ENCODE results near the gene TFF2. TPM values are rescaled to one million over a fixed set of nuclear protein-coding genes. Genes with fewer than 3 reads are reported as not detected.

TFF2 gene
- total RNA-seq, 6 experiments from 2014 or later: not detected

- H3K4me1 Mint-ChIP-seq (ENCODE audit: low read depth): no peaks in the 10 kb centered on the region
- H3K4me3 Mint-ChIP-seq: no peak overlapping the region
Observed at GRCh38 chr21:42311160-42311559, 39.6 kb downstream of the TFF2 start.

GRCh38 chr21:42310411-42311001, 40.3 kb downstream of the TFF2 start:
- H3K27ac Mint-ChIP-seq: no peak overlapping the region
- H3K4me1 Mint-ChIP-seq (ENCODE audit: low read depth): no peaks in the 10 kb centered on the region
- peaks cover 36% of the 10 kb centered on the region for H3K9me3 Mint-ChIP-seq
- TF ChIP-seq CTCF (IDR thresholded peaks at IDR 0.05): no peak
- H3K27me3 Mint-ChIP-seq (ENCODE audit: insufficient read depth): peaks cover 2% of the 10 kb centered on the region
- no peak for DNase-seq
- no peak overlapping the region for H3K4me3 Mint-ChIP-seq
- H3K36me3 Mint-ChIP-seq (ENCODE audit: low read depth): no peaks in the 10 kb centered on the region

More at GRCh38 chr21:42311160-42311559, 39.6 kb downstream of the TFF2 start:
- Mint-ChIP-seq H3K27ac (no peak overlapping the region), H3K27me3 (ENCODE audit: insufficient read depth) (peaks cover 2% of the 10 kb centered on the region), H3K36me3 (ENCODE audit: low read depth) (no peaks in the 10 kb centered on the region), H3K9me3 (peaks cover 32% of the 10 kb centered on the region)
- no peak for DNase-seq
- TF ChIP-seq CTCF (IDR thresholded peaks at IDR 0.05): no peak

DNA sequence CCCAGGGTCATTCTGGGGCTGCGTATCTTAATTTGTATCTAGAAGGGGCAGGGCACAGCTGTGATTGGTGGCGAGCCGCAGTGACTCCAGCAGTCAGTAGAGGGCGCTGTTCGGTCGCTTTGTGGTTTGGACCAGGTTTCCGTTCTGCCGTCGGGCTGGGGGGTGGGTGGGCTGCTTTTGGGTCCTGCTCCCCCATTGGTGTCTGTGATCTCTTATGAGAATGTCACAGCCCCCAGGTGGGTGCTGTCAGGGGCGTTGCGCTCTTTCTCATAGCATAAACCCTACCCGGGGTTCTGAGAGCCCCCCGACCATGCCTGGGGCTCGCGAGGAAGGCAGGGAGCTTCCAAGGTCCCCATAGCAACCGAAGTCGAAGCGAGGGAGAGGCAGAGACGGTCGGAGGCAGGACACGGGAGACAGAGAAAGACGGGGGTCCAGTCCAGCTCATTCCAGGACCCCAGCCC, 41.0 kb downstream of the TFF2 start:
- no peaks in the 10 kb centered on the region; the same call in none of the 2 replicates for H3K27me3 Mint-ChIP-seq (ENCODE audit: insufficient read depth)
- no peak overlapping the region for H3K27ac Mint-ChIP-seq
- H3K36me3 Mint-ChIP-seq (ENCODE audit: low read depth): no peaks in the 10 kb centered on the region
- no peak overlapping the region for H3K4me3 Mint-ChIP-seq
- TF ChIP-seq CTCF (IDR thresholded peaks at IDR 0.05): peak; percentile 66
- H3K9me3 Mint-ChIP-seq: peaks cover 35% of the 10 kb centered on the region
- no peaks in the 10 kb centered on the region for H3K4me1 Mint-ChIP-seq (ENCODE audit: low read depth)
- DNase-seq: no peak

- H3K27ac Mint-ChIP-seq: no peak overlapping the region
- H3K4me1 Mint-ChIP-seq (ENCODE audit: low read depth): no peaks in the 10 kb centered on the region
- no peaks in the 10 kb centered on the region; the same call in none of the 2 replicates for H3K27me3 Mint-ChIP-seq (ENCODE audit: insufficient read depth)
- peaks cover 41% of the 10 kb centered on the region for H3K9me3 Mint-ChIP-seq
- TF ChIP-seq CTCF (IDR thresholded peaks at IDR 0.05): no peak
- H3K36me3 Mint-ChIP-seq (ENCODE audit: low read depth): no peaks in the 10 kb centered on the region
- no peak overlapping the region for H3K4me3 Mint-ChIP-seq
- DNase-seq: no peak
Observed at GRCh38 chr21:42308914-42309752, 41.7 kb downstream of the TFF2 start.

DNA sequence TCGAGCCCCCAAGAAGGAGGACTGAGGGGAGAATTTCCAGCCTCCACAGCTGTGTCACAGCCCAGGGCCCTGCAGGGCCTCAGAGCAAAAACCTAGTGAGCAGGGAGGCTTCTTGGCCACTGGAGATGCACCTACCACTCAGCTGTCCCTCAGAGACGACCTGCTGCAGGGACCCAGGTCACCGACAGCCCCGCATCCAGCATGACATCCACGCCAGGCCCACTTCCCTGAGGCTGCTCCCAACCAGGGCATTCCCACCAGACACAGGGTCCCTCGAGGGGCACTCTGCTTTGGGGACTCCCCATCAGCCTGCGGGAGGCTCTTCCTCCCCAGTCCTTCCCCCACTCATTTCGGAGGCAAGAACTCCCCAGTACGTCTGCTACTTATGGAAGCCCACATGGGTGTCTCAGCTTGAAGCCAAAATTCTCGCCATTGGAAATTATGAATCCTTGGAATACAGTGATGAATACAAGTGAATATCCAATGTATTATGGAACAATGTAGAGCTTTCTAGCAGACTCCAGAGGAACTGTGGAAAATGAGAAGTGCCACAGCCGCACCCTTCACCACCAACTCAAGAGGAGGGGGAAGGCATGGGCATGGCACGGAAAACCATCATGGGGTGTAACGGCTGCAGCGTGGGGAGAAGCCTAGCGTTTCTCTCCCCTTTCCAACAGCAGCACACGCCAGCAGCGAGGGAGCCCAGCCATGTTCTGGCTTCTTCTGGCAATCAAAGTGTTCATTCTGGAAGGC, 42.5 kb downstream of the TFF2 start:
- Mint-ChIP-seq H3K4me3 (no peak overlapping the region), H3K36me3 (ENCODE audit: low read depth) (no peaks in the 10 kb centered on the region), H3K27me3 (ENCODE audit: insufficient read depth) (no peaks in the 10 kb centered on the region; the same call in none of the 2 replicates), H3K9me3 (peaks cover 45% of the 10 kb centered on the region), H3K4me1 (ENCODE audit: low read depth) (no peaks in the 10 kb centered on the region), H3K27ac (no peak overlapping the region)
- no peak for DNase-seq
- TF ChIP-seq CTCF (IDR thresholded peaks at IDR 0.05): no peak

Measured in HFFc6 (cell line).